ENCODE results near the gene PTPRC.

PTPRC gene

DNA sequence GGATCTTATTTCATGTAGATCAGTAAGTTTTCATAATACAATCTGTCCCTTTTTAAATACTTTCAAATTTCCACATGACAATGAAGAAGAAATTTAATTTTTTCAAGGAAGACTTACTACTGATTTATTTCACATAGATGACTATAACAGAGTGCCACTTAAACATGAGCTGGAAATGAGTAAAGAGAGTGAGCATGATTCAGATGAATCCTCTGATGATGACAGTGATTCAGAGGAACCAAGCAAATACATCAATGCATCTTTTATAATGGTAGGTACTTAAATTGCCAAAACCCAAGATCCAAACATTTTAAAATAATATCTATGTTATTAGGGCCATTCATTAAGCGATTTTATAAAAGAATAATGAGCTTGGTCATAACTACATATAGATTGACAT lies 110.4 kb downstream of the PTPRC start:
- no peaks in the 10 kb centered on the region for H3K27me3 ChIP-seq (ENCODE audit: insufficient read depth, low read length)
- peaks cover 6% of the 10 kb centered on the region for H3F3A ChIP-seq (ENCODE audit: insufficient read depth, low read length)
- H3K9me2 ChIP-seq (ENCODE audit: low read depth, low read length) = no peaks in the 10 kb centered on the region
- H3K4me2 ChIP-seq (ENCODE audit: low read length) = no peak overlapping the region
- no peak overlapping the region for H3K9ac ChIP-seq (ENCODE audit: low read length)
- H3K79me2 ChIP-seq (ENCODE audit: insufficient read depth, low read length) = no peaks in the 10 kb centered on the region
- no peaks in the 10 kb centered on the region for H3K9me3 ChIP-seq (ENCODE audit: low read length)
- TF ChIP-seq CTCF (IDR thresholded peaks at IDR 0.05; ENCODE audit: low read length) (no peak), EZH2 (IDR thresholded peaks at IDR 0.05; ENCODE audit: borderline replicate concordance, low read length) (no peak)
- peaks cover 99% of the 10 kb centered on the region for H3K36me3 ChIP-seq (ENCODE audit: insufficient read depth, low read length)
- H3K4me3 ChIP-seq (ENCODE audit: low read depth, low read length, poor library complexity, severe bottlenecking) = no peak overlapping the region
- no peak overlapping the region for H2AFZ ChIP-seq (ENCODE audit: low read length)
- H3K4me1 ChIP-seq (ENCODE audit: insufficient read depth, low read length, severe bottlenecking) = no peaks in the 10 kb centered on the region
- H4K20me1 ChIP-seq (ENCODE audit: insufficient read depth, low read length) = no peaks in the 10 kb centered on the region
- H3K27ac ChIP-seq (ENCODE audit: low read depth, low read length, poor library complexity, severe bottlenecking) = no peak overlapping the region

- H3K9me3 ChIP-seq (ENCODE audit: low read length) = no peaks in the 10 kb centered on the region
- H3K9ac ChIP-seq (ENCODE audit: low read length) = no peak overlapping the region
- no peaks in the 10 kb centered on the region for H3K4me1 ChIP-seq (ENCODE audit: insufficient read depth, low read length, severe bottlenecking)
- peaks cover 6% of the 10 kb centered on the region for H3F3A ChIP-seq (ENCODE audit: insufficient read depth, low read length)
- TF ChIP-seq CTCF (IDR thresholded peaks at IDR 0.05; ENCODE audit: low read length) (no peak), EZH2 (IDR thresholded peaks at IDR 0.05; ENCODE audit: borderline replicate concordance, low read length) (no peak)
- H3K79me2 ChIP-seq (ENCODE audit: insufficient read depth, low read length) = no peaks in the 10 kb centered on the region
- H3K36me3 ChIP-seq (ENCODE audit: insufficient read depth, low read length) = peaks cover 99% of the 10 kb centered on the region
- no peak overlapping the region for H3K27ac ChIP-seq (ENCODE audit: low read depth, low read length, poor library complexity, severe bottlenecking)
- H3K9me2 ChIP-seq (ENCODE audit: low read depth, low read length) = no peaks in the 10 kb centered on the region
- no peaks in the 10 kb centered on the region for H4K20me1 ChIP-seq (ENCODE audit: insufficient read depth, low read length)
- no peak overlapping the region for H2AFZ ChIP-seq (ENCODE audit: low read length)
- no peak overlapping the region for H3K4me3 ChIP-seq (ENCODE audit: low read depth, low read length, poor library complexity, severe bottlenecking)
- H3K27me3 ChIP-seq (ENCODE audit: insufficient read depth, low read length) = no peaks in the 10 kb centered on the region
- no peak overlapping the region for H3K4me2 ChIP-seq (ENCODE audit: low read length)
Measured at GRCh38 chr1:198750081-198750480, 111.2 kb downstream of the PTPRC start.

DNA sequence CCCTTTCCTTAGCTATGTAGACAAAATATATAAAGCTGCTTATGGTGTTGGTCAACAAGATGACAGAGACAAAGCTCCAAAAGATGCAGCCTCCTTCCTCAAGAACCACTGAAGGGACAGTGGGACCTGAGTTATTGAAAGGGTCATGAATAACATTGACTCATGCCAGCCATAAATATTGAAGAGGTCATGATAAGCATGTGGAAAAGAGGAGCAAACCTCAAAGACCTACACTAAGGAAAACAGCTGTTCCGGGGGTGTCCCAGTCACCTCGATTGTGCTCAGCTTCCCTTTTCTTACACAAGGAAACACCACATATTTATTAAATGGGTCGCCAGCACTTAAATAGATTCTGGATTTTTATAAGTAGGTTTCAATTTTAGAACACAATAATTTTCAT lies 112.9 kb downstream of the PTPRC start:
- Histone ChIP-seq H3K9me3 (ENCODE audit: low read length) (no peaks in the 10 kb centered on the region), H3K79me2 (ENCODE audit: insufficient read depth, low read length) (no peaks in the 10 kb centered on the region), H3K27ac (ENCODE audit: low read depth, low read length, poor library complexity, severe bottlenecking) (no peak overlapping the region), H4K20me1 (ENCODE audit: insufficient read depth, low read length) (no peaks in the 10 kb centered on the region), H3K9ac (ENCODE audit: low read length) (no peak overlapping the region), H3K4me1 (ENCODE audit: insufficient read depth, low read length, severe bottlenecking) (no peaks in the 10 kb centered on the region), H2AFZ (ENCODE audit: low read length) (no peak overlapping the region), H3K9me2 (ENCODE audit: low read depth, low read length) (no peaks in the 10 kb centered on the region), H3K4me3 (ENCODE audit: low read depth, low read length, poor library complexity, severe bottlenecking) (no peak overlapping the region), H3K4me2 (ENCODE audit: low read length) (no peak overlapping the region), H3K36me3 (ENCODE audit: insufficient read depth, low read length) (peaks cover 98% of the 10 kb centered on the region), H3F3A (ENCODE audit: insufficient read depth, low read length) (peaks cover 9% of the 10 kb centered on the region), H3K27me3 (ENCODE audit: insufficient read depth, low read length) (no peaks in the 10 kb centered on the region)
- TF ChIP-seq EZH2 (IDR thresholded peaks at IDR 0.05; ENCODE audit: borderline replicate concordance, low read length) = no peak
- TF ChIP-seq CTCF (IDR thresholded peaks at IDR 0.05; ENCODE audit: low read length) = no peak

All from OCI-LY1 (cell line).